ENCODE measurements around the gene RAD51B.

The RAD51B gene

DNA sequence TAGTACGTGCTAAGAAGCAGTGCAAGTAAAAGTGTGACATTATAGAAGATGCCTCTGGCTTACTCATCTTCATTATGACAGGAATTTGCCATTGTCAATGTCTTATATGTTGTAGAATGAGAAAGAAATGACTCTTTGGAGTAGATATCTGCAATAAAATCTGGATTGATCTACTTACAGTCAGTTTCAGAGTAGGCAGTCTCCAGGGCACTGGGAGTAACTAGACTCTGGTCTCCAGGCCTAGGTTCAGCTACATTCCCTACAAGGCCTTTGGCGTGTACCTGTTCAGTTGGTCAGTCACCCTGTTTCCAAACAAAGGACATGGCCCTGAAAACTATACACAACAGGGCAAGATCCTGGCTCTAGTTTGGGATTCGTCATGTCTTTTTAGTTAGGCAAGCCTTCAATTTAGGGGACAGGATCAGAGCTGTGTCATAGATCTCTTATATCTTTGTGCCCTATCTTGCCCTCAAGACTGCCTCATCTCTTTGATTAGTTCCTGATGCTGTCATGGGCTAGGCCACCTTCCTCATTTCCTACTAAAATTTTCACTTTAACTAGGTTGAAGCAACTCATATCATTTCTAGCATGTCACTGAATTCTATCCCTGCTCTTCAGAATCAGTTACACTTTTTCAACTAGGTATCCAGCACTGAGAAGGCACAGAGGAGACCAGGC, 410.0 kb downstream of the RAD51B start:
- Histone ChIP-seq H3K27me3 (ENCODE audit: control insufficient read depth, insufficient read depth, low read length) (no peaks in the 10 kb centered on the region), H3K4me2 (ENCODE audit: low read length) (no peak overlapping the region), H3K36me3 (ENCODE audit: control insufficient read depth, insufficient read depth, low read length) (no peaks in the 10 kb centered on the region), H3K79me2 (no peaks in the 10 kb centered on the region), H3K27ac (no peak overlapping the region), H3K4me1 (no peaks in the 10 kb centered on the region), H2AFZ (no peak overlapping the region), H3K9me3 (ENCODE audit: control insufficient read depth, low read length) (no peaks in the 10 kb centered on the region), H3K9ac (no peak overlapping the region), H3K4me3 (ENCODE audit: low read depth, low read length) (no peak overlapping the region)
- TF ChIP-seq CTCF (IDR thresholded peaks at IDR 0.05) = no peak

- H3K36me3 ChIP-seq (ENCODE audit: control insufficient read depth, insufficient read depth, low read length) = no peaks in the 10 kb centered on the region
- no peaks in the 10 kb centered on the region for H3K4me1 ChIP-seq
- no peaks in the 10 kb centered on the region for H3K9me3 ChIP-seq (ENCODE audit: control insufficient read depth, low read length)
- H3K4me3 ChIP-seq (ENCODE audit: low read depth, low read length) = no peak overlapping the region
- H3K27ac ChIP-seq = no peak overlapping the region
- no peak overlapping the region for H2AFZ ChIP-seq
- H3K9ac ChIP-seq = no peak overlapping the region
- H3K4me2 ChIP-seq (ENCODE audit: low read length) = no peak overlapping the region
- TF ChIP-seq CTCF (IDR thresholded peaks at IDR 0.05) = no peak
- H3K27me3 ChIP-seq (ENCODE audit: control insufficient read depth, insufficient read depth, low read length) = no peaks in the 10 kb centered on the region
- no peaks in the 10 kb centered on the region for H3K79me2 ChIP-seq
These were observed 410.8 kb downstream of the RAD51B start for GRCh38 chr14:68230202-68230949.

- Histone ChIP-seq H3K4me1 (no peaks in the 10 kb centered on the region), H3K4me3 (ENCODE audit: low read depth, low read length) (no peak overlapping the region), H3K27me3 (ENCODE audit: control insufficient read depth, insufficient read depth, low read length) (no peaks in the 10 kb centered on the region), H3K9me3 (ENCODE audit: control insufficient read depth, low read length) (no peaks in the 10 kb centered on the region), H3K27ac (no peak overlapping the region), H3K79me2 (no peaks in the 10 kb centered on the region), H2AFZ (no peak overlapping the region), H3K4me2 (ENCODE audit: low read length) (no peak overlapping the region), H3K9ac (no peak overlapping the region), H3K36me3 (ENCODE audit: control insufficient read depth, insufficient read depth, low read length) (no peaks in the 10 kb centered on the region)
- no peak for TF ChIP-seq CTCF (IDR thresholded peaks at IDR 0.05)
These were observed 411.6 kb downstream of the RAD51B start for GRCh38 chr14:68230950-68231717.

- TF ChIP-seq CTCF (IDR thresholded peaks at IDR 0.05) = no peak
- H3K4me2 ChIP-seq (ENCODE audit: low read length) = no peak overlapping the region
- H3K79me2 ChIP-seq = no peaks in the 10 kb centered on the region
- H2AFZ ChIP-seq = no peak overlapping the region
- H3K36me3 ChIP-seq (ENCODE audit: control insufficient read depth, insufficient read depth, low read length) = no peaks in the 10 kb centered on the region
- H3K4me1 ChIP-seq = no peaks in the 10 kb centered on the region
- H3K9me3 ChIP-seq (ENCODE audit: control insufficient read depth, low read length) = no peaks in the 10 kb centered on the region
- no peaks in the 10 kb centered on the region for H3K27me3 ChIP-seq (ENCODE audit: control insufficient read depth, insufficient read depth, low read length)
- no peak overlapping the region for H3K4me3 ChIP-seq (ENCODE audit: low read depth, low read length)
- H3K9ac ChIP-seq = no peak overlapping the region
- no peak overlapping the region for H3K27ac ChIP-seq
These were observed 412.3 kb downstream of the RAD51B start for GRCh38 chr14:68231898-68232297.

Data from parathyroid adenoma (tissue), 2 donors.